SK-N-SH (cell line): ENCODE results near the gene SLAIN2. TPM values are rescaled to one million over a fixed set of nuclear protein-coding genes. Genes with fewer than 3 reads are reported as not detected.

Source experiments
- CTCF ChIA-PET: fragments of 300-600, 350-600 bp; formaldehyde crosslinking; extraction: SDS; loops from one replicate; lab custom pipeline; 2021; lab: Yijun Ruan, JAX
- POLR2A ChIA-PET: fragments of 350-600 bp; sonication (Branson Sonifier 250); formaldehyde crosslinking; extraction: SDS; loops from one replicate; lab custom pipeline; 2020; ENCODE audit warnings: antibody characterized with exemption, inconsistent platforms; lab: Yijun Ruan, JAX
- DNase-seq: peaks from one replicate; pipeline ENCODE4 v3.0.0; 2012
- H2AFZ ChIP-seq: fragments of 200-600 bp; sonication (generic); 2 replicates; pipeline ENCODE4 v1.8.1; 2016; ENCODE audit warnings: antibody characterized with exemption, mild to moderate bottlenecking, low read depth
- H3F3A ChIP-seq: fragments of 200-600 bp; sonication (generic); replicated peaks from 2 replicates; pipeline ENCODE3; 2016; ENCODE audit warnings: antibody characterized with exemption, mild to moderate bottlenecking; ENCODE audit not compliant: insufficient read depth
- H3K27ac ChIP-seq, 2 experiments: fragments of 200-500 bp in 1 of 2; fragments of 200-600 bp in 1 of 2; sonication (Bioruptor generic) in 1 of 2; sonication (generic), shearing (Covaris generic) in 1 of 2; 2 replicates each; pipeline versions ENCODE4 v1.5.1 to v1.6.1; 2014 to 2016; ENCODE audit warnings: low read depth in 2 of 2, inconsistent platforms in 1 of 2, low read length in 1 of 2, mild to moderate bottlenecking in 1 of 2, mixed read lengths in 1 of 2
- H3K27me3 ChIP-seq: fragments of 200-600 bp; sonication (generic), shearing (Covaris generic); 2 replicates; pipeline ENCODE4 v1.6.1; 2016; ENCODE audit warnings: mixed run types; ENCODE audit not compliant: insufficient read depth
- H3K36me3 ChIP-seq, 2 experiments: fragments of 200-500 bp in 1 of 2; fragments of 200-600 bp in 1 of 2; sonication (Bioruptor generic) in 1 of 2; sonication (generic) in 1 of 2; replicated peaks in 1 of 2; 2 replicates each; pipeline versions ENCODE3 to v1.5.1; 2014 to 2016; ENCODE audit warnings: low read length in 1 of 2, mild to moderate bottlenecking in 1 of 2; ENCODE audit not compliant: insufficient read depth in 2 of 2, control insufficient read depth in 1 of 2
- H3K4me1 ChIP-seq, 2 experiments: fragments of 200-500 bp in 1 of 2; fragments of 200-600 bp in 1 of 2; sonication (Bioruptor generic) in 1 of 2; sonication (generic), shearing (Covaris generic) in 1 of 2; 2 replicates each; pipeline versions ENCODE4 v1.5.1 to v1.6.1; 2014 to 2016; ENCODE audit warnings: low read depth in 1 of 2, low read length in 1 of 2, mixed run types in 1 of 2; ENCODE audit not compliant: insufficient read depth in 2 of 2, control insufficient read depth in 1 of 2
- H3K4me2 ChIP-seq: fragments of 200-600 bp; sonication (generic), shearing (Covaris generic); 2 replicates; pipeline ENCODE4 v1.6.1; 2017; ENCODE audit warnings: mixed run types
- H3K4me3 ChIP-seq, 2 experiments: fragments of 200-500 bp in 1 of 2; fragments of 200-600 bp in 1 of 2; sonication (Bioruptor generic) in 1 of 2; sonication (generic), shearing (Covaris generic) in 1 of 2; 2 replicates each; pipeline versions ENCODE4 v1.5.1 to v1.8.1; 2014 to 2016; ENCODE audit warnings: low read depth in 2 of 2, inconsistent platforms in 1 of 2, low read length in 1 of 2, mild to moderate bottlenecking in 1 of 2, mixed read lengths in 1 of 2, moderate library complexity in 1 of 2
- H3K79me2 ChIP-seq: fragments of 200-600 bp; sonication (generic); 2 replicates; pipeline ENCODE4 v1.8.1; 2017; ENCODE audit warnings: mild to moderate bottlenecking; ENCODE audit not compliant: insufficient read depth
- H3K9ac ChIP-seq: fragments of 200-600 bp; sonication (generic); 2 replicates; pipeline ENCODE4 v1.6.1; 2017; ENCODE audit warnings: mixed run types
- H3K9me2 ChIP-seq: fragments of 200-600 bp; sonication (generic); 2 replicates; pipeline ENCODE4 v1.6.1; 2017; ENCODE audit warnings: mixed run types
- H3K9me3 ChIP-seq: fragments of 200-600 bp; sonication (generic); 2 replicates; pipeline ENCODE4 v1.6.1; 2017; ENCODE audit warnings: mixed run types, mild to moderate bottlenecking, moderate library complexity
- H4K20me1 ChIP-seq: fragments of 200-600 bp; sonication (generic); 2 replicates; pipeline ENCODE4 v1.6.1; 2017; ENCODE audit warnings: mild to moderate bottlenecking, mixed run types; ENCODE audit not compliant: insufficient read depth
- CTCF ChIP-seq: fragments of 200-600 bp; sonication (generic); IDR thresholded peaks from 2 replicates; pipeline ENCODE4 v1.6.1; 2017; ENCODE audit warnings: antibody characterized with exemption, mild to moderate bottlenecking, moderate library complexity
- FOSL2 ChIP-seq: IDR thresholded peaks from 2 replicates; pipeline ENCODE4 v1.4.0; 2012; ENCODE audit warnings: low read depth, mild to moderate bottlenecking, moderate library complexity, borderline replicate concordance
- JUND ChIP-seq: IDR thresholded peaks from 2 replicates; pipeline ENCODE4 v1.4.0; 2012
- PBX3 ChIP-seq: IDR thresholded peaks from 2 replicates; pipeline ENCODE4; 2012
- RAD21 ChIP-seq: IDR thresholded peaks from 2 replicates; pipeline ENCODE4 v1.6.1; 2012; ENCODE audit warnings: mild to moderate bottlenecking, low read length
- REST ChIP-seq: IDR thresholded peaks from 2 replicates; pipeline ENCODE4 v1.6.1; 2012; ENCODE audit warnings: mild to moderate bottlenecking, low read depth, low read length, moderate library complexity
- RFX5 ChIP-seq: IDR thresholded peaks from 2 replicates; pipeline ENCODE4 v1.6.1; 2012; ENCODE audit warnings: mild to moderate bottlenecking, improper control_type of control experiment, low read length
- SMC3 ChIP-seq: IDR thresholded peaks from 2 replicates; pipeline ENCODE4 v1.6.1; 2012; ENCODE audit warnings: low read depth, low read length, improper control_type of control experiment
- TAF1 ChIP-seq: IDR thresholded peaks from 2 replicates; pipeline ENCODE4 v1.6.1; 2012; ENCODE audit warnings: low read depth, mild to moderate bottlenecking, low read length, moderate library complexity, borderline replicate concordance
- TEAD4 ChIP-seq: IDR thresholded peaks from 2 replicates; pipeline ENCODE4 v1.4.0; 2012; ENCODE audit warnings: mild to moderate bottlenecking, borderline replicate concordance; ENCODE audit not compliant: insufficient read depth
- WGBS: methylation state at CpG from one replicate; pipeline ENCODE4 v1.1.6; 2017; ENCODE audit warnings: low lambda C conversion rate; 5-methylcytosine and 5-hydroxymethylcytosine counted together
- polyA plus RNA-seq, 3 experiments: library from polyadenylated mRNA; depleted of rRNA; stranded (reverse); fragments of >200 nt; gene quantifications; 2 replicates each; pipeline ENCODE4 v1.2.3, GENCODE V29; 2012

SLAIN2 gene
- polyA plus RNA-seq, 1 of the 3 experiments (the other 2 are of a cell fraction) = 17.0 TPM

- no peaks in the 10 kb centered on the region for H4K20me1 ChIP-seq
- POLR2A ChIA-PET = no interaction called here
- H3K36me3 ChIP-seq = no peaks in the 10 kb centered on the region
- WGBS = 95% methylated on average over 3 of the region's 3 CpGs
- H3K79me2 ChIP-seq = no peaks in the 10 kb centered on the region
- H3F3A ChIP-seq = peaks cover 4% of the 10 kb centered on the region
- no peak overlapping the region for H3K27ac ChIP-seq
- CTCF ChIA-PET = interaction anchor here (0.6 to 1.7 kb wide), 2 partner anchors 25 to 227 kb away, joined by 3 to 5 read pairs; no protein-coding TSS in a partner anchor
- no peaks in the 10 kb centered on the region for H3K9me3 ChIP-seq
- peaks cover 8 to 10% of the 10 kb centered on the region in 2 experiments; a peak in 2 of 4 replicates for H3K4me1 ChIP-seq
- no peak for DNase-seq
- no peak overlapping the region for H3K4me3 ChIP-seq
- H3K9me2 ChIP-seq = no peaks in the 10 kb centered on the region
- no peaks in the 10 kb centered on the region for H3K27me3 ChIP-seq
- no peak overlapping the region for H3K9ac ChIP-seq
- TF ChIP-seq TAF1 (no peak), RFX5 (no peak), RAD21 (no peak), CTCF (no peak), TEAD4 (no peak)
- no peak overlapping the region for H2AFZ ChIP-seq
- no peak overlapping the region for H3K4me2 ChIP-seq
Measured at GRCh38 chr4:48336146-48336870, 5.0 kb upstream of the SLAIN2 start.

- no peaks in the 10 kb centered on the region for H3K36me3 ChIP-seq
- no peak overlapping the region for H2AFZ ChIP-seq
- no peaks in the 10 kb centered on the region for H3K27me3 ChIP-seq
- no peaks in the 10 kb centered on the region for H3K9me3 ChIP-seq
- H3K4me1 ChIP-seq = peaks cover 8 to 10% of the 10 kb centered on the region in 2 experiments; a peak in 2 of 4 replicates
- POLR2A ChIA-PET = no interaction called here
- H3K4me3 ChIP-seq = no peak overlapping the region
- no peak for DNase-seq
- H3K79me2 ChIP-seq = peaks cover 13% of the 10 kb centered on the region
- no peaks in the 10 kb centered on the region for H3K9me2 ChIP-seq
- H3K27ac ChIP-seq = no peak overlapping the region
- peaks cover 4% of the 10 kb centered on the region for H3F3A ChIP-seq
- H4K20me1 ChIP-seq = peaks cover 1% of the 10 kb centered on the region
- no peak overlapping the region for H3K4me2 ChIP-seq
- no peak overlapping the region for H3K9ac ChIP-seq
- no peak for TF ChIP-seq FOSL2
- TF ChIP-seq RFX5 = no peak
- no peak for TF ChIP-seq JUND
- no peak for TF ChIP-seq REST
- TF ChIP-seq TAF1 = no peak
- TF ChIP-seq PBX3 = no peak
- no peak for TF ChIP-seq SMC3
- CTCF ChIA-PET = no interaction called here
Measured at GRCh38 chr4:48337731-48338130, 3.6 kb upstream of the SLAIN2 start.
